ENCODE measurements around the gene TIAM2.

Gene TIAM2

GRCh38 chr6:155152211-155153076, 157.3 kb downstream of the TIAM2 start:
- Histone ChIP-seq H3K4me1 (ENCODE audit: insufficient read depth, poor library complexity, severe bottlenecking) (peaks cover 12% of the 10 kb centered on the region), H3K27ac (ENCODE audit: poor library complexity, severe bottlenecking) (no peak overlapping the region), H3K27me3 (ENCODE audit: insufficient read depth, poor library complexity, severe bottlenecking) (no peaks in the 10 kb centered on the region), H3K4me3 (ENCODE audit: severe bottlenecking) (no peak overlapping the region), H3K36me3 (ENCODE audit: low read depth) (no peaks in the 10 kb centered on the region), H3K9me3 (ENCODE audit: severe bottlenecking) (no peaks in the 10 kb centered on the region)
- TF ChIP-seq, protein P1, sequence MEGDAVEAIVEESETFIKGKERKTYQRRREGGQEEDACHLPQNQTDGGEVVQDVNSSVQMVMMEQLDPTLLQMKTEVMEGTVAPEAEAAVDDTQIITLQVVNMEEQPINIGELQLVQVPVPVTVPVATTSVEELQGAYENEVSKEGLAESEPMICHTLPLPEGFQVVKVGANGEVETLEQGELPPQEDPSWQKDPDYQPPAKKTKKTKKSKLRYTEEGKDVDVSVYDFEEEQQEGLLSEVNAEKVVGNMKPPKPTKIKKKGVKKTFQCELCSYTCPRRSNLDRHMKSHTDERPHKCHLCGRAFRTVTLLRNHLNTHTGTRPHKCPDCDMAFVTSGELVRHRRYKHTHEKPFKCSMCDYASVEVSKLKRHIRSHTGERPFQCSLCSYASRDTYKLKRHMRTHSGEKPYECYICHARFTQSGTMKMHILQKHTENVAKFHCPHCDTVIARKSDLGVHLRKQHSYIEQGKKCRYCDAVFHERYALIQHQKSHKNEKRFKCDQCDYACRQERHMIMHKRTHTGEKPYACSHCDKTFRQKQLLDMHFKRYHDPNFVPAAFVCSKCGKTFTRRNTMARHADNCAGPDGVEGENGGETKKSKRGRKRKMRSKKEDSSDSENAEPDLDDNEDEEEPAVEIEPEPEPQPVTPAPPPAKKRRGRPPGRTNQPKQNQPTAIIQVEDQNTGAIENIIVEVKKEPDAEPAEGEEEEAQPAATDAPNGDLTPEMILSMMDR (IDR thresholded peaks at IDR 0.05; ENCODE audit: poor library complexity, severe bottlenecking) = no peak
- ATAC-seq (ENCODE audit: low read depth) = no peak
- DNase-seq (ENCODE audit: low spot score) = no peak

DNA sequence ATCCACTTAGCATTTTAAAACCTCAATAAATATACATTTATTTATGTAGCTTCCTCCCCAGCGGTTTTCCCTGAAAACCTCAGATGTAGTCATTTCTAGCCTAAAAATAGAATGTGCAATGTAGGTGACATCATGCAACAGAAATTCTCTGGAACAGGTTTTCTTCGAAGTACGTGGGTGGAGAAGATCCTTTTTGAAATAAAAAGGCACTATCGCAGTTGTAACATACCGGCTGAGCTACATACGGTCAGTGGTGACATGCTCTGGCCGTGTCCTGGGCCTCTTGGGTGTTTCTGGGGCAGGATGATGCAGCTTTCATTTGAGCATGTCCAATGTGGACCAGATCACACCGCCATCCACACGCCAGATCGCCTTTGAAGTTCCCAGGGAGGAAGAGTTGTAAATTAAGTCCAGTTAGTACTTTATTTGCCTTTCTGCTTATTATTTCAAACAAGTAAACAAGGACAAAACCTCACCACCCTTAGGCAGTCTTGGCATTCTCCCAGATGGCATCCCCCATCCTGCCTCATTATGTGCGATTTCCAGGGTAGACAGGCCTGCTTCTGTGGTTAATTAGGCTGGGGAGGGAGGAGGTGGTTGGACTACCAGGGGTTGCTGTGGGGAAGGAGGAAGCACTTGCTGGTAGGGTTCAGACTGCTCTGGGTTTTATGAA, 159.2 kb downstream of the TIAM2 start:
- peak; percentile 67 for ATAC-seq (ENCODE audit: low read depth)
- Histone ChIP-seq H3K4me1 (ENCODE audit: insufficient read depth, poor library complexity, severe bottlenecking) (peaks cover 27% of the 10 kb centered on the region), H3K27me3 (ENCODE audit: insufficient read depth, poor library complexity, severe bottlenecking) (no peaks in the 10 kb centered on the region), H3K9me3 (ENCODE audit: severe bottlenecking) (no peaks in the 10 kb centered on the region), H3K27ac (ENCODE audit: poor library complexity, severe bottlenecking) (peak overlapping the region; percentile 25), H3K4me3 (ENCODE audit: severe bottlenecking) (no peak overlapping the region), H3K36me3 (ENCODE audit: low read depth) (no peaks in the 10 kb centered on the region)
- TF ChIP-seq, protein P1 (IDR thresholded peaks at IDR 0.05; ENCODE audit: poor library complexity, severe bottlenecking) = no peak
- no peak for DNase-seq (ENCODE audit: low spot score)

DNA sequence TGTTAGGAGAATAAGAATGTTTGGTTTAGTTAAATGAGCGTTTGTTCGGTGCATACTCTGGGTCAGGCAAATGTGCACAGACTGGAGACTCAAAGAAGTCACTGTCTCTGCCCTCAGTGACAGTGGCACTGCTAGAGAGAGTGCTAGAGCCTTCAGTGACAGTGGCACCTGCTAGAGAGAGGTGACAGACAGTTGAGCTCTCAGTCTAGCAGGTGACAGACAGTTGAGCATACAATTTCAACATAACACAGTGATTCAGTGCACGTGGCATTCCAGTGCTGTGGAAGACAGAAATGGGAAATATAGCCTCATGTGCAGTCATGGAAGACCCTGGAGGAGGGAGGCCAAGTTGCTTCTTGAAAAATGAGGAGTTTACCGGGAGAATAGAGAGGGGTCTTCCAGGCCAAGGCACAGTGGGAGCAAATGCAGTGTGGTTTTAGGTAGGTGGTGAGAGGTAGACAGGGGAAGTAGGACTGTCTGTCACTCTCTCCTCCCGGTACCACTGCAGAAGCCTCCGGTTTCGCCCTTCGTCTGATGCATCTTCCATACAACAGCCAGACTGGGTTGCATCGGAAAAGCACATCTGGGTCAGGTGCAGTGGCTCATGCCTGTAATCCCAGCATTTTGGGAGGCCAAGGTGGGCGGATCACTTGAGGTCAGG, 160.8 kb downstream of the TIAM2 start:
- Histone ChIP-seq H3K27ac (ENCODE audit: poor library complexity, severe bottlenecking) (no peak overlapping the region), H3K27me3 (ENCODE audit: insufficient read depth, poor library complexity, severe bottlenecking) (no peaks in the 10 kb centered on the region), H3K36me3 (ENCODE audit: low read depth) (no peaks in the 10 kb centered on the region), H3K9me3 (ENCODE audit: severe bottlenecking) (no peaks in the 10 kb centered on the region), H3K4me1 (ENCODE audit: insufficient read depth, poor library complexity, severe bottlenecking) (peaks cover 27% of the 10 kb centered on the region), H3K4me3 (ENCODE audit: severe bottlenecking) (no peak overlapping the region)
- ATAC-seq (ENCODE audit: low read depth) (no peak), DNase-seq (ENCODE audit: low spot score) (no peak)
- TF ChIP-seq, protein P1 (IDR thresholded peaks at IDR 0.05; ENCODE audit: poor library complexity, severe bottlenecking) = no peak

GRCh38 chr6:155157101-155157500, 162.0 kb downstream of the TIAM2 start:
- Histone ChIP-seq H3K27ac (ENCODE audit: poor library complexity, severe bottlenecking) (peak overlapping the region; percentile 21), H3K36me3 (ENCODE audit: low read depth) (no peaks in the 10 kb centered on the region)
- no peak for DNase-seq (ENCODE audit: low spot score)

More at GRCh38 chr6:155157101-155157500, 162.0 kb downstream of the TIAM2 start:
- Histone ChIP-seq H3K27me3 (ENCODE audit: insufficient read depth, poor library complexity, severe bottlenecking) (no peaks in the 10 kb centered on the region), H3K4me1 (ENCODE audit: insufficient read depth, poor library complexity, severe bottlenecking) (peaks cover 27% of the 10 kb centered on the region), H3K4me3 (ENCODE audit: severe bottlenecking) (no peak overlapping the region), H3K9me3 (ENCODE audit: severe bottlenecking) (no peaks in the 10 kb centered on the region)
- TF ChIP-seq, protein P1 (IDR thresholded peaks at IDR 0.05; ENCODE audit: poor library complexity, severe bottlenecking) = no peak
- peak; percentile 68 for ATAC-seq (ENCODE audit: low read depth)
